ENCODE measurements around the gene ENPP1. TPM values are rescaled to one million over a fixed set of nuclear protein-coding genes. Genes with fewer than 3 reads are reported as not detected.

Gene ENPP1
- total and polyA plus RNA-seq, 2 donors (not counting 1 experiment from before 2014, with no cell fraction given): 0.13 to 0.42 TPM

DNA sequence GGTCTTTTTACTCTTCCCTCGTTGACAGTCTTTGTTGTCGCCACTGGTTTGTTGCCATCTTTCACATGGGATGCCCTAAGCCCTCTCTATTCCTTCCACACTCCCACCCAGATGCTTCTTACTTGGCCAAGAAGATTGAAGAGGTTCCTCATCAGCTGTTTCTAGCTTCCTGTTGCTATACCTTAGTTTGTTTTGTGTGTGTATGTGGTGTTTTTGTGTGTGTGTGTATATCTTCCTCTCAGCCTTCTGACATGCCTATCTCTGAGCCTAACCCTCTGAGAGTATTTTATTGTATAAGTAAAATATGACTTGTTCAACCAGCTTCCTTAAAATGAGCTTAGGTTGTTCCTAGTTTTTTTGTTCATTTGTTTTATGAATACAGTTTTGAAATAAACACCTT, 35.9 kb downstream of the ENPP1 start:
- Mint-ChIP-seq H3K27me3 (peaks cover 27% of the 10 kb centered on the region), H3K9me3 (ENCODE audit: insufficient read depth) (no peaks in the 10 kb centered on the region), H3K4me1 (no peaks in the 10 kb centered on the region), H3K27ac (no peak overlapping the region), H3K4me3 (no peak overlapping the region)
- Histone ChIP-seq H3K27ac (ENCODE audit: low read length in 2 of 2) (no peak overlapping the region), H3K27me3 (replicated peaks in 1 of 4; ENCODE audit: control extremely low read depth in 1 of 4, control insufficient read depth in 3 of 4, insufficient read depth in 4 of 4, low read length in 3 of 4) (peaks cover 0 to 4% (median 0%) of the 10 kb centered on the region in 4 experiments), H3K9me3 (ENCODE audit: control extremely low read depth in 1 of 3, control insufficient read depth in 2 of 3, insufficient read depth in 1 of 3, low read length in 2 of 3) (no peaks in the 10 kb centered on the region), H3K9ac (ENCODE audit: low read length) (no peak overlapping the region), H3K79me2 (ENCODE audit: control insufficient read depth, insufficient read depth, low read length) (no peaks in the 10 kb centered on the region), H3K36me3 (replicated peaks in 1 of 2; ENCODE audit: control extremely low read depth in 1 of 2, control insufficient read depth in 1 of 2, extremely low read depth in 1 of 2, insufficient read depth in 2 of 2, low read length in 1 of 2) (no peaks in the 10 kb centered on the region), H3K4me3 (ENCODE audit: control extremely low read depth in 1 of 5, extremely low read depth in 1 of 5, insufficient read depth in 1 of 5, low read depth in 2 of 5, low read length in 4 of 5) (no peak overlapping the region), H3K4me2 (replicated peaks; ENCODE audit: low read depth, low read length, poor library complexity, severe bottlenecking) (no peak overlapping the region), H3K4me1 (ENCODE audit: control insufficient read depth in 2 of 2, insufficient read depth in 2 of 2, low read length in 2 of 2) (no peaks in the 10 kb centered on the region), H4K20me1 (ENCODE audit: control insufficient read depth, insufficient read depth, low read length, poor library complexity, severe bottlenecking) (no peaks in the 10 kb centered on the region), H2AFZ (ENCODE audit: insufficient read depth, low read depth, low read length, poor library complexity, severe bottlenecking) (no peak overlapping the region)
- ATAC-seq (ENCODE audit: low read depth): no peak
- TF ChIP-seq, protein P1, sequence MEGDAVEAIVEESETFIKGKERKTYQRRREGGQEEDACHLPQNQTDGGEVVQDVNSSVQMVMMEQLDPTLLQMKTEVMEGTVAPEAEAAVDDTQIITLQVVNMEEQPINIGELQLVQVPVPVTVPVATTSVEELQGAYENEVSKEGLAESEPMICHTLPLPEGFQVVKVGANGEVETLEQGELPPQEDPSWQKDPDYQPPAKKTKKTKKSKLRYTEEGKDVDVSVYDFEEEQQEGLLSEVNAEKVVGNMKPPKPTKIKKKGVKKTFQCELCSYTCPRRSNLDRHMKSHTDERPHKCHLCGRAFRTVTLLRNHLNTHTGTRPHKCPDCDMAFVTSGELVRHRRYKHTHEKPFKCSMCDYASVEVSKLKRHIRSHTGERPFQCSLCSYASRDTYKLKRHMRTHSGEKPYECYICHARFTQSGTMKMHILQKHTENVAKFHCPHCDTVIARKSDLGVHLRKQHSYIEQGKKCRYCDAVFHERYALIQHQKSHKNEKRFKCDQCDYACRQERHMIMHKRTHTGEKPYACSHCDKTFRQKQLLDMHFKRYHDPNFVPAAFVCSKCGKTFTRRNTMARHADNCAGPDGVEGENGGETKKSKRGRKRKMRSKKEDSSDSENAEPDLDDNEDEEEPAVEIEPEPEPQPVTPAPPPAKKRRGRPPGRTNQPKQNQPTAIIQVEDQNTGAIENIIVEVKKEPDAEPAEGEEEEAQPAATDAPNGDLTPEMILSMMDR (IDR thresholded peaks at IDR 0.05): no peak
- TF ChIP-seq EZH2 (IDR thresholded peaks at IDR 0.05; ENCODE audit: borderline replicate concordance, insufficient read depth, low read depth, low read length, poor library complexity, severe bottlenecking): no peak
- no peak for DNase-seq
- intact Hi-C loops (cut with micrococcal nuclease): no loop called here
- WGBS (ENCODE audit: insufficient coverage): 92% methylated on average over 2 of the region's 2 CpGs
- ChIA-PET CTCF (no interaction called here), POLR2A (no interaction called here)

DNA sequence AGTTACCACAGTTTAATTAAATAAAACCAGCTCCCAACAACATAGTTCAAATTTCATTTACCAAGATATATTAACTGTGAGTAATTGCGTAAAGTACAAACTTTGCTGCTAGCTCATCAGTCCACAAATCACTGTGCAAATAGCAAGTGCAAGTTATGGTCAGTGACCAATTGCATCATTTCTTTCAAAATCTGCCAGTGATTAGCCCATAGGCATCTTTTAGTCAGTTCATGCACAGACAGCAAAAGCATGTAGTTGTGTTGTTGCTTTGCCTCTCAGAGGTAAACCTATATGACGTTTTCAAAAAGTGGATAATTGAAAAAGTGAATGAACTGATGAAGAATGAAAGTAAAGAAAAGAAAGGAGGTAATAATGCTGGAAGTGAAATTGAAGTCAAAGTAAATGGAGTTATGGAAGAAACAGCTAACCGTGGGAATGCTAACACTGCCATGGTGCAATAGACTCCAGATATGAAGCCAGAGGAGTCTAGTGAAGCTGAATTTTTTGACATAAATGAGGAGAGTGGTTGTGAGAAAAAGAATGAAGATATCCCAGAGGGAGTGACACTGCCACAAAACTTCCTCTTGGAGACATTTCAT, 36.5 kb downstream of the ENPP1 start:
- POLR2A ChIA-PET: no interaction called here
- H3K4me1 ChIP-seq (ENCODE audit: control insufficient read depth in 2 of 2, insufficient read depth in 2 of 2, low read length in 2 of 2): no peaks in the 10 kb centered on the region
- H3K36me3 ChIP-seq (replicated peaks in 1 of 2; ENCODE audit: control extremely low read depth in 1 of 2, control insufficient read depth in 1 of 2, extremely low read depth in 1 of 2, insufficient read depth in 2 of 2, low read length in 1 of 2): no peaks in the 10 kb centered on the region
- H2AFZ ChIP-seq (ENCODE audit: insufficient read depth, low read depth, low read length, poor library complexity, severe bottlenecking): no peak overlapping the region
- DNase-seq: no peak
- no peak overlapping the region for H3K9ac ChIP-seq (ENCODE audit: low read length)
- ATAC-seq (ENCODE audit: low read depth): no peak
- no peaks in the 10 kb centered on the region for H3K79me2 ChIP-seq (ENCODE audit: control insufficient read depth, insufficient read depth, low read length)
- Mint-ChIP-seq H3K4me1 (no peaks in the 10 kb centered on the region), H3K9me3 (ENCODE audit: insufficient read depth) (no peaks in the 10 kb centered on the region), H3K27ac (no peak overlapping the region), H3K4me3 (no peak overlapping the region), H3K27me3 (peaks cover 27% of the 10 kb centered on the region)
- H3K27ac ChIP-seq (ENCODE audit: low read length in 2 of 2): no peak overlapping the region
- H3K4me2 ChIP-seq (replicated peaks; ENCODE audit: low read depth, low read length, poor library complexity, severe bottlenecking): no peak overlapping the region
- H4K20me1 ChIP-seq (ENCODE audit: control insufficient read depth, insufficient read depth, low read length, poor library complexity, severe bottlenecking): no peaks in the 10 kb centered on the region
- peaks cover 0 to 4% (median 0%) of the 10 kb centered on the region in 4 experiments for H3K27me3 ChIP-seq (replicated peaks in 1 of 4; ENCODE audit: control extremely low read depth in 1 of 4, control insufficient read depth in 3 of 4, insufficient read depth in 4 of 4, low read length in 3 of 4)
- intact Hi-C loops (cut with micrococcal nuclease): no loop called here
- H3K4me3 ChIP-seq (ENCODE audit: control extremely low read depth in 1 of 5, extremely low read depth in 1 of 5, insufficient read depth in 1 of 5, low read depth in 2 of 5, low read length in 4 of 5): no peak overlapping the region
- TF ChIP-seq EZH2 (IDR thresholded peaks at IDR 0.05; ENCODE audit: borderline replicate concordance, insufficient read depth, low read depth, low read length, poor library complexity, severe bottlenecking): no peak
- TF ChIP-seq, protein P1 (IDR thresholded peaks at IDR 0.05): no peak
- CTCF ChIA-PET: no interaction called here
- 94% methylated on average over 3 of the region's 3 CpGs for WGBS (ENCODE audit: insufficient coverage)
- H3K9me3 ChIP-seq (ENCODE audit: control extremely low read depth in 1 of 3, control insufficient read depth in 2 of 3, insufficient read depth in 1 of 3, low read length in 2 of 3): no peaks in the 10 kb centered on the region
